ENCODE measurements around the gene GAN. TPM values are rescaled to one million over a fixed set of nuclear protein-coding genes. Genes with fewer than 3 reads are reported as not detected.

GAN gene
- total and polyA plus RNA-seq, 9 donors, result 1.1 to 11.5 (median 9.0) TPM

DNA sequence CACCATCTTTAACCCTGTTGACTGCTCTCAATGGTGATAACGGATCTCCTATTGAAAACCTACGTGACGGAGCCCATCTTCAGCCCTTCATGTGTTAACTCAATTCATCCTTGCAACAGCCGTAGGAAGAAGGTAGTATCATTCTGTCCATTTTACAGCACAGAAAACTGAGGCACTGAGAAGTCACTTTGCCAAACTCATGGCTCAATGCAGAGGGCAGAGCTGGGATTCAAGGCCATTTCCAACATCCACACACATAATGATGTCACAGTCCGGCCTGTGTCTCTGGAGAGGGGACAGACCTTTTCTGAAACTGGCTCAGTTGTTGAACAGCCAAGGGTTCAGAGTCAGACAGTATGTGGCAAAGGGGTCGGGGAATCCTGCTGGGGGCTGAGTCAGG, 77.2 kb downstream of the GAN start:
- no peaks in the 10 kb centered on the region for H3K9me3 ChIP-seq
- no peaks in the 10 kb centered on the region for H3K36me3 ChIP-seq
- H3K27me3 ChIP-seq, result no peaks in the 10 kb centered on the region
- no peak overlapping the region for H3K27ac ChIP-seq
- no peak overlapping the region for H3K4me3 ChIP-seq
- WGBS, 3 donors, result 95 to 99% (median 98%) methylated on average over 6 of the region's 6 CpGs
- no peak for DNase-seq
- TF ChIP-seq POLR2A (IDR thresholded peaks at IDR 0.05) (no peak), EP300 (IDR thresholded peaks at IDR 0.05) (no peak)
- TF ChIP-seq, protein P1, sequence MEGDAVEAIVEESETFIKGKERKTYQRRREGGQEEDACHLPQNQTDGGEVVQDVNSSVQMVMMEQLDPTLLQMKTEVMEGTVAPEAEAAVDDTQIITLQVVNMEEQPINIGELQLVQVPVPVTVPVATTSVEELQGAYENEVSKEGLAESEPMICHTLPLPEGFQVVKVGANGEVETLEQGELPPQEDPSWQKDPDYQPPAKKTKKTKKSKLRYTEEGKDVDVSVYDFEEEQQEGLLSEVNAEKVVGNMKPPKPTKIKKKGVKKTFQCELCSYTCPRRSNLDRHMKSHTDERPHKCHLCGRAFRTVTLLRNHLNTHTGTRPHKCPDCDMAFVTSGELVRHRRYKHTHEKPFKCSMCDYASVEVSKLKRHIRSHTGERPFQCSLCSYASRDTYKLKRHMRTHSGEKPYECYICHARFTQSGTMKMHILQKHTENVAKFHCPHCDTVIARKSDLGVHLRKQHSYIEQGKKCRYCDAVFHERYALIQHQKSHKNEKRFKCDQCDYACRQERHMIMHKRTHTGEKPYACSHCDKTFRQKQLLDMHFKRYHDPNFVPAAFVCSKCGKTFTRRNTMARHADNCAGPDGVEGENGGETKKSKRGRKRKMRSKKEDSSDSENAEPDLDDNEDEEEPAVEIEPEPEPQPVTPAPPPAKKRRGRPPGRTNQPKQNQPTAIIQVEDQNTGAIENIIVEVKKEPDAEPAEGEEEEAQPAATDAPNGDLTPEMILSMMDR (IDR thresholded peaks at IDR 0.05), result no peak
- H3K4me1 ChIP-seq (ENCODE audit: insufficient read depth), result peaks cover 9% of the 10 kb centered on the region
- intact Hi-C loops (cut with DNase I), result no loop called here

DNA sequence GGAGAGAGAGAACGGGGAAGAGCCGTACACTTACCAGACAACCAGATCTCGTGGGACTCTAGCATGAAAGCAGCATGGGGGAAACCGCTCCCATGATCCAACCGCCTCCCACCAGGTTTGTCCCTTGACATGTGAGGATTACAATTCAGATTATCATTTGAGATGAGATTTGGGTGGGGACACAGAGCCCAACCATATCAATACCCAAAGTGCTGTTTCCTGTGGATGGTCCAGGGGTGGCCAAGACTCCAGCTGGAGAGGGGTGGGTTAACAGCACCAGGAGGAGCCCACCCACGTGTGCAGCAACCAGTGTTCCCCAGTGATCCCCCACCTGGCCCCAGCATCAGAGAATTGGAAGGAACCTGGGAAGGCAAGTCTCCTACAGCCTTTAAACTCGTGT, 79.7 kb downstream of the GAN start:
- Histone ChIP-seq H3K9me3 (no peaks in the 10 kb centered on the region), H3K27me3 (no peaks in the 10 kb centered on the region), H3K36me3 (no peaks in the 10 kb centered on the region), H3K27ac (no peak overlapping the region), H3K4me3 (no peak overlapping the region), H3K4me1 (ENCODE audit: insufficient read depth) (peaks cover 6% of the 10 kb centered on the region)
- intact Hi-C loops (cut with DNase I), result no loop called here
- TF ChIP-seq EP300 (IDR thresholded peaks at IDR 0.05), result no peak
- TF ChIP-seq POLR2A (IDR thresholded peaks at IDR 0.05), result no peak
- TF ChIP-seq, protein P1 (IDR thresholded peaks at IDR 0.05), result no peak
- WGBS, 3 donors, result 80 to 85% (median 85%) methylated on average over 7 of the region's 7 CpGs
- DNase-seq, result no peak

DNA sequence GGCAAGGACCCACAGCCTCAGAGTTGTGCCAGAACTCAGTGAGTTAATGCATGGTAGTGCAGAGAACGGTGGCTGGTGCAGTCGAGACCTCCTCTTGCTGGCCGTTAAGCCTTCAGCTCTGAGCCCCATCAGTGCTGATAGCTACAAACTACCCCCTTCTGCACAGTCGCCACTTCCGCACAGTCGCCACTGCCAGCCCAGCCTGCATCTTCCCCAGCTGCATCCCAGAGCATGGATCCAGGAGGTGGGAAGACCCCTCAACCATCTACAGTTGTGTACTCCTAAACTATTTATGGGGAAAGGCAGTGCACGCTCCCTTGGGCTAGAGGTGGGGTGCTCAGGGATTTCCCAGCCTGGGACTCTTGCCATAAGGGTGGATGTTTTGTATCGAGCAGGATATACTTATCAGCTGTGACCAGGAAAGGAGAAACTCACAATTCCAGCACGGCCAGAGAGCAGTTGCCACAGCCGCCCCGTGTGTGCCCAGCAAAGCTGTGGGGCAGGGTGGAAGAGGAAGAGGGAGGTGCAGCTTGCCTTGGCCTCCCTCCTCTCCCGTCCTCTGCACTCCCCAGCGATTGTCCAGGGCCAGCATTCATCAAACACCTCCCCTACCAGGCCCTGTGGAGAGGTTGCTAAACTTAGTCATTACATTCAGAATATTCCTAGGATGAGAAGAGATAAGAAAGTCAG, 80.3 kb downstream of the GAN start:
- TF ChIP-seq EP300 (IDR thresholded peaks at IDR 0.05) (no peak), POLR2A (IDR thresholded peaks at IDR 0.05) (no peak)
- TF ChIP-seq, protein P1 (IDR thresholded peaks at IDR 0.05), result no peak
- H3K36me3 ChIP-seq, result no peaks in the 10 kb centered on the region

DNA sequence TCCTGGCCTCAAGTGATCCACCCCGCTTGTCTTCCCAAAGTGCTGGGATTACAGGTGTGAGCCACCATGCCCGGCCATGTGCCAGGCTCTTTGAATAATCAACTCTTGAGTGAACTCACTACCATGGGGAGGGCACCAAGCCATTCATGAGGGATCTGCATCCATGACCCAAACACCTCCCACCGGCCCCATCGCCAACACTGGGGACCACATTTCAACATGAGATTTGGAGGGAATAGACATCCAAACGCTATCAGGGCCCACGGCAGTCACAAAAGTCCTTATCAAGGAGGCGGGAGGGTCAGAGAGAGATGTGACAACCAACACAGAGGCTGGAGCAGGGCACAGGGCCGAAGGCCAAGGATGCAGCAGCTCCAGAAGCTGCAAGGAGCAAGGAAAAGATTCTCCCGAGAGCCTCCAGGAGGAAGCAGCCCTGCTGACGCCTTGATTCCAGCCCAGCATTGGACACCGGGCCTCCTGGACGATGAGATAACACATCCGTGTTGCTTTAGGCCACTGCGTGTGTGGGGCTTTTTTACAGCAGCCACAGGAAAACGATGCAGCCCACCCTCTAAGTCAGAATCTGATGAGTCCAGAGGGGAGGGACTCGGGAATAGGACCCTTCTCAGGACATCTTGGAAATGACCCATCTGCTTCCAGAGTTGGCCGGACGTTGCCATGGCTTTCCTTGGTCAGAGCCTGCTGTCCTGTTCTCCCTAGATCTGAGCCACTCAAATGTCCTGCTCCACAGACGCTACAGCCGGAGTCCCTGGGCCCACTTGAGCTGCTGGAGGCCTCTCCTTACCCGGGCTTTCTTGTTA, 82.5 kb downstream of the GAN start:
- intact Hi-C loops (cut with DNase I), result no loop called here
- Histone ChIP-seq H3K4me3 (no peak overlapping the region), H3K36me3 (no peaks in the 10 kb centered on the region), H3K9me3 (no peaks in the 10 kb centered on the region), H3K27me3 (no peaks in the 10 kb centered on the region), H3K4me1 (ENCODE audit: insufficient read depth) (peaks cover 6% of the 10 kb centered on the region), H3K27ac (no peak overlapping the region)
- no peak for TF ChIP-seq POLR2A (IDR thresholded peaks at IDR 0.05)
- no peak for TF ChIP-seq EP300 (IDR thresholded peaks at IDR 0.05)
- TF ChIP-seq, protein P1 (IDR thresholded peaks at IDR 0.05), result no peak
- no peak for DNase-seq
- WGBS, 3 donors, result 87 to 94% (median 90%) methylated on average over 21 of the region's 21 CpGs

More for the DNA sequence above, 80.3 kb downstream of the GAN start:
- Histone ChIP-seq H3K27ac (no peak overlapping the region), H3K4me3 (no peak overlapping the region), H3K4me1 (ENCODE audit: insufficient read depth) (peaks cover 6% of the 10 kb centered on the region), H3K9me3 (no peaks in the 10 kb centered on the region), H3K27me3 (no peaks in the 10 kb centered on the region)
- no peak for DNase-seq
- intact Hi-C loops (cut with DNase I), result no loop called here
- 14 to 23% (median 17%) methylated on average over 13 of the region's 13 CpGs for whole genome bisulfite sequencing, 3 donors
